GM19463 (cell line): ENCODE results near the gene BPIFB6.
"Not testable (repeated sequence)": the region's sequence is repeated elsewhere in the genome, so short reads cannot be mapped to it uniquely, and the experiment has no call there.

ENCODE experiments used
- ATAC-seq: cut with Tn5 transposase; IDR thresholded peaks from one replicate; pipeline ENCODE4 v1.9.1; 2021; ENCODE audit warnings: mild to moderate bottlenecking, moderate library complexity; ENCODE audit not compliant: unreplicated experiment

Gene BPIFB6

GRCh38 chr20:33027769-33028751 is 3.4 kb upstream of the BPIFB6 start:
- no peak for ATAC-seq

DNA sequence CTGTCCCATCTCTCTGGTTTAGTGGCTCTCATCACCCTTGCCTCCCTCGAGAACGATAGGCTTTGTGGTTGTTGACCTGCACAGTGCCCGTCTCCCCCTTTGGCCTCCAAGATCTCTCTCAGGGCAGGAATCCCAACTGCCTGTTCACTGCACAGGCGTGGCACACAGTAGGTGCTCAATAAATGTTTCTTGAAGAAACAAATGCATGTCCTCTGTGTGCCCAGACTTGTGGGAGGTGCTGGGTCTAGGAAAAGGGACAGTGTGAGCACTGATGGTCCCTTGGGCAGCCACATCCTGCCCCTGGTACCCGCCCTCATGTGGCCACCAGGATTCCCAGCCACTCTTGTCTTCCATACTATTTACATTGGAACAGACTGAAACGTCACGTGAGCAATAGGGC is 2.6 kb upstream of the BPIFB6 start:
- no peak for ATAC-seq

GRCh38 chr20:33030076-33030475 is 1.4 kb upstream of the BPIFB6 start:
- no peak for ATAC-seq

- no peak for ATAC-seq
Observed at GRCh38 chr20:33030569-33030968, 879 bp upstream of the BPIFB6 start.

GRCh38 chr20:33032555-33032954 is 1.1 kb downstream of the BPIFB6 start:
- no peak for ATAC-seq

- ATAC-seq, result no peak
Observed at GRCh38 chr20:33033381-33033780, 1.9 kb downstream of the BPIFB6 start.

- ATAC-seq, result no peak
Observed at GRCh38 chr20:33034115-33034514, 2.7 kb downstream of the BPIFB6 start.

GRCh38 chr20:33034901-33035492 is 3.5 kb downstream of the BPIFB6 start:
- no peak for ATAC-seq

DNA sequence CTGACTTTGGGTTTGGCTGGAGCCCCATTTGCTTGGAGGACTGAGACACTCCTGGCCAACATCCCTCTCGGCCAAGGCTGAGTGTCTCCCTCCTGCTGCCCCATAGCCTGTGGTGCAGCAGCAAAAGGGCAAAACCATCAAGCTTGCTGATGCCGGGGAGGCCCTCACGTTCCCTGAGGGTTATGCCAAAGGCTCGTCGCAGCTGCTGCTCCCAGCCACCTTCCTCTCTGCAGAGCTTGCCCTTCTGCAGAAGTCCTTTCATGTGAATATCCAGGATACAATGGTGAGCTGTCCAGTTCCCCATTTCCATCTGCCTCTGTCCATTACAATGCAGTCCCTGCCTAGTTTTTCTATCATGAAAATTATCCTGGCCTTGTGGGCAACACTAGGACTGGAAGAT is 6.0 kb downstream of the BPIFB6 start:
- no peak for ATAC-seq

DNA sequence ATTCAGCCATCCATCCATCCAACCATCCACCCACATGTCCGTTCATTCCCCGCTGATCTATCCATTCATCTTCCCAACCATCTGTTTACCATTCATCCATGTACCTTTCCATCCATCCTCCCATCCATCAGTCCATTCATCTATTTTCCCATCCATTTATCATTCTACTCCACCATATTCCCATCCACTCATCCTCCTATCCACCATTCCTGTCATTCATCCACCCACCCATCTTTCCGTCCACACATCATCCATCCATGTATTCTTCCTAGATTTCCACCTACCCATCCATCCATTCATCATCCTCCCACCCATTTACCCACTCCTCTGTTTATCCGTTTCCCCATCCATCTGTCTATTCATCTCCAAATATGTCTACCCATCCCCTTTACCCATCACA is 6.8 kb downstream of the BPIFB6 start:
- ATAC-seq, result no peak

DNA sequence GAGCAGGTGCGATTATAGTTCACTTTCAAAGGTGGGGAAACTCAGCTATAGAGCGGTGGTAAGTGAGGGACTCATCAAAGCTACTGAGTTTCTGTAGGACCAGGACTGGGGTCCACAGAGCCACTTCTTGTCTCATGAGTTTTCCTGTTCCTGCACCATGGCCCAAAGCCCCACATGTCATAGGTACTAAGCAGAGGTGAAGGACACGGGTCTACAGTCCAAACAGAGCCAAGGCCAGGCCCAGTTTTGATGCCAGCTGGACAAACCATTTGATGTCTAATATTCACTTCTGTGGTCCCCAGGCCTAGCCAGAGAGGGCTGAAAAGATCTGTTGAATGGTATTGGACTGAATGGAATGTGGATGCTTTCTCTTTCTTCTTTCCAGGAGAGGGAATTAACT is 11.0 kb downstream of the BPIFB6 start:
- ATAC-seq, result no peak

GRCh38 chr20:33042983-33043730 is 11.7 kb downstream of the BPIFB6 start:
- no peak for ATAC-seq

DNA sequence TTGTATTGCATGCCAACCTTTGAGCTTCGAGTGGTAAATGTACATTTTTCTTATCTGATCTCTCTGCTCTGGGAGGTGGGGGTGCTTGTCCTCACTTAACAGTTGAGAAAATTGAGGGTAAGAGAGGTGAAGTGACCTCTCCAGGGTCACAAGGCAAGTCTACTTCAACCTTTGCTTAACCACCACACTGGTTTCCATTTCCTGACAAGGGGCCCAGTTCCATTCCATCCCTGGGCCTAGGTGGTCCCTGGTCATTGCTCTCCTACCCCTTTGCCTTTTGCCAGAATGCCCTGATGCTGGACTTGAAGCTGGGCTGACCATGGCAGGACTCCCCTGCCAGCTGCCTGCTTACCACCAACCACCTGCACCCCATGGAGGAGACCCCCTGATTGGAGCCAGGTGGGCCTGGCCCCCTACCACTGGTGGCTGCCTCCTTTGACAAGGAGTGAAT is 12.3 kb downstream of the BPIFB6 start:
- no peak for ATAC-seq

GRCh38 chr20:33045129-33045721 is 13.8 kb downstream of the BPIFB6 start:
- not testable (repeated sequence) for ATAC-seq

- ATAC-seq, result no peak
Observed at GRCh38 chr20:33046412-33046811, 15.0 kb downstream of the BPIFB6 start.

- ATAC-seq, result no peak
Observed at GRCh38 chr20:33051333-33051732, 19.9 kb downstream of the BPIFB6 start.

GRCh38 chr20:33053291-33054106 is 22.1 kb downstream of the BPIFB6 start, which contains the start of gene BPIFB3:
TSS of gene BPIFB3 (plus strand) at chr20:33053903. CDS start at chr20:33055436, 1,533 bp downstream.
- ATAC-seq, result no peak

- ATAC-seq, result no peak
Observed at GRCh38 chr20:33054381-33054780, 22.9 kb downstream of the BPIFB6 start.

GRCh38 chr20:33054791-33055190 is 23.3 kb downstream of the BPIFB6 start:
- no peak for ATAC-seq

GRCh38 chr20:33059136-33059535 is 27.7 kb downstream of the BPIFB6 start:
- ATAC-seq, result no peak
